Nephron progenitor cell (in vitro differentiated cells): ENCODE data around the gene UBE2E3.
"Not testable (repeated sequence)": the region's sequence is repeated elsewhere in the genome, so short reads cannot be mapped to it uniquely, and the experiment has no call there.

Experiments
- DNase-seq: peaks from one replicate; pipeline ENCODE4 v3.0.0; 2021
- H3K27ac Mint-ChIP-seq: 2 replicates; pipeline ENCODE4 v1.8.0; 2021; ENCODE audit warnings: mild to moderate bottlenecking, moderate library complexity, mixed read lengths
- H3K27me3 Mint-ChIP-seq: 2 replicates; pipeline ENCODE4 v1.8.0; 2021; ENCODE audit warnings: mild to moderate bottlenecking, low read depth, mixed read lengths; ENCODE audit not compliant: poor library complexity
- H3K36me3 Mint-ChIP-seq: 2 replicates; pipeline ENCODE4 v1.8.0; 2021; ENCODE audit warnings: low read depth, mixed read lengths
- H3K4me1 Mint-ChIP-seq: 2 replicates; pipeline ENCODE4 v1.8.0; 2021; ENCODE audit warnings: mixed read lengths
- H3K4me3 Mint-ChIP-seq: 2 replicates; pipeline ENCODE4 v1.8.0; 2021; ENCODE audit warnings: mild to moderate bottlenecking, moderate library complexity, mixed read lengths
- H3K9me3 Mint-ChIP-seq: 2 replicates; pipeline ENCODE4 v1.8.0; 2021; ENCODE audit warnings: mild to moderate bottlenecking, moderate library complexity, mixed read lengths
- TF ChIP-seq, protein P1 (sequence below): fragments of 200-600 bp; sonication (generic); IDR thresholded peaks from 2 replicates; pipeline ENCODE4 v1.5.0; 2021; ENCODE audit warnings: antibody characterized with exemption

UBE2E3 gene

GRCh38 chr2:181025004-181025403, 44.6 kb downstream of the UBE2E3 start:
- TF ChIP-seq, protein P1, sequence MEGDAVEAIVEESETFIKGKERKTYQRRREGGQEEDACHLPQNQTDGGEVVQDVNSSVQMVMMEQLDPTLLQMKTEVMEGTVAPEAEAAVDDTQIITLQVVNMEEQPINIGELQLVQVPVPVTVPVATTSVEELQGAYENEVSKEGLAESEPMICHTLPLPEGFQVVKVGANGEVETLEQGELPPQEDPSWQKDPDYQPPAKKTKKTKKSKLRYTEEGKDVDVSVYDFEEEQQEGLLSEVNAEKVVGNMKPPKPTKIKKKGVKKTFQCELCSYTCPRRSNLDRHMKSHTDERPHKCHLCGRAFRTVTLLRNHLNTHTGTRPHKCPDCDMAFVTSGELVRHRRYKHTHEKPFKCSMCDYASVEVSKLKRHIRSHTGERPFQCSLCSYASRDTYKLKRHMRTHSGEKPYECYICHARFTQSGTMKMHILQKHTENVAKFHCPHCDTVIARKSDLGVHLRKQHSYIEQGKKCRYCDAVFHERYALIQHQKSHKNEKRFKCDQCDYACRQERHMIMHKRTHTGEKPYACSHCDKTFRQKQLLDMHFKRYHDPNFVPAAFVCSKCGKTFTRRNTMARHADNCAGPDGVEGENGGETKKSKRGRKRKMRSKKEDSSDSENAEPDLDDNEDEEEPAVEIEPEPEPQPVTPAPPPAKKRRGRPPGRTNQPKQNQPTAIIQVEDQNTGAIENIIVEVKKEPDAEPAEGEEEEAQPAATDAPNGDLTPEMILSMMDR, result no peak
- Mint-ChIP-seq H3K27ac (no peak overlapping the region), H3K36me3 (peaks cover 24% of the 10 kb centered on the region), H3K9me3 (peaks cover 22% of the 10 kb centered on the region), H3K4me3 (no peak overlapping the region), H3K27me3 (no peaks in the 10 kb centered on the region), H3K4me1 (no peaks in the 10 kb centered on the region)
- DNase-seq, result no peak

GRCh38 chr2:181036445-181036844, 56.0 kb downstream of the UBE2E3 start:
- peaks cover 11% of the 10 kb centered on the region for H3K9me3 Mint-ChIP-seq
- no peaks in the 10 kb centered on the region for H3K4me1 Mint-ChIP-seq
- peak overlapping the region; percentile 24 for H3K27ac Mint-ChIP-seq
- no peak for DNase-seq
- TF ChIP-seq, protein P1, result no peak
- H3K36me3 Mint-ChIP-seq, result peaks cover 25% of the 10 kb centered on the region
- H3K4me3 Mint-ChIP-seq, result no peak overlapping the region
- no peaks in the 10 kb centered on the region for H3K27me3 Mint-ChIP-seq

- Mint-ChIP-seq H3K4me3 (no peak overlapping the region), H3K27ac (no peak overlapping the region), H3K9me3 (peaks cover 7% of the 10 kb centered on the region), H3K27me3 (no peaks in the 10 kb centered on the region), H3K4me1 (no peaks in the 10 kb centered on the region), H3K36me3 (peaks cover 22% of the 10 kb centered on the region)
- no peak for DNase-seq
- TF ChIP-seq, protein P1, result no peak
Measured at GRCh38 chr2:181036848-181037603, 56.6 kb downstream of the UBE2E3 start.

- Mint-ChIP-seq H3K4me1 (no peaks in the 10 kb centered on the region), H3K27me3 (no peaks in the 10 kb centered on the region), H3K4me3 (no peak overlapping the region), H3K9me3 (peaks cover 2% of the 10 kb centered on the region), H3K36me3 (peaks cover 16% of the 10 kb centered on the region), H3K27ac (no peak overlapping the region)
- TF ChIP-seq, protein P1, result no peak
- no peak for DNase-seq
Measured at GRCh38 chr2:181037922-181038321, 57.5 kb downstream of the UBE2E3 start.

DNA sequence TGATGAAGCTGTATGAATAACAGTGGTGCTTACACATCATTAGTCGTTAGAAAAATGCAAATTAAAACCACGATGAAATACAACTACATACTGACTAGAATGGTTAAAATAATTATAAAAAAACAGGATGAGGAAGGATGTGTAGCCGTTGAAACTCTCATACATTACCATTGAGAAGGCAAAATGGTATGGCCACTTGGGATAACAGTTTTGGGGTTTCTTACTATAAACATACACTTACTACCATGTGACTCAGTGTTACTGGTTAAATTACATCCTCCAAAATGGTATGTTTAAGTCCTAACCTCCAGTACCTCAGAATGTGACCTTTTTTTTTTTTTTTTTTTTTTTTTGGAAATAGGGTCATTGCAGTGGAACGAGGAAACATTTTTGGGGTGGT, 58.4 kb downstream of the UBE2E3 start:
- Mint-ChIP-seq H3K27me3 (no peaks in the 10 kb centered on the region), H3K36me3 (peaks cover 12% of the 10 kb centered on the region), H3K27ac (no peak overlapping the region), H3K4me1 (no peaks in the 10 kb centered on the region), H3K9me3 (no peaks in the 10 kb centered on the region), H3K4me3 (no peak overlapping the region)
- DNase-seq, result no peak
- TF ChIP-seq, protein P1, result no peak

DNA sequence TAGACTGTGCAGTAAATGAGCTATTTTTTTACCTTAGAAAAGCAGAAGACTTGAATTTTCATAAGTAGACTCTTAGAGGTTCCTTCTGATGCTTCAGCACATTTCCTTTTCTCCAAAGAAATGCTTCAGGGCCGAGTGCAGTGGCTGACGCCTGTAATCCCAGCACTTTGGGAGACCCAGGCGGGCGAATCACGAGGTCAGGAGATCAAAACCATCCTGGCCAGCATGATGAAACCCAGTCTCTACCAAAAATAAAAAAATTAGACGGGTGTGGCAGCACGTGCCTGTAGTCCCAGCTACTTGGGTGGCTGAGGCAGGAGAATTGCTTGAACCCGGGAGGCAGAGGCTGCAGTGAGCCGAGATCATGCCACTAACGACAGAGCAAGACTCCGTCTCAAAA, 60.4 kb downstream of the UBE2E3 start:
- not testable (repeated sequence) for H3K27ac Mint-ChIP-seq, H3K4me3 Mint-ChIP-seq, DNase-seq, H3K36me3 Mint-ChIP-seq, H3K4me1 Mint-ChIP-seq, H3K9me3 Mint-ChIP-seq, H3K27me3 Mint-ChIP-seq
